Measurements from ENCODE around the gene SNORC.

The SNORC gene

GRCh38 chr2:232926431-232926939 is 56.4 kb downstream of the SNORC start:
- Histone ChIP-seq H3K79me2 (ENCODE audit: control insufficient read depth, low read length) (no peaks in the 10 kb centered on the region), H3K4me1 (ENCODE audit: control insufficient read depth, low read length) (no peaks in the 10 kb centered on the region), H3K9me2 (replicated peaks; ENCODE audit: control insufficient read depth, low read length) (no peaks in the 10 kb centered on the region), H3K27me3 (ENCODE audit: control insufficient read depth, low read length) (peaks cover 8% of the 10 kb centered on the region), H3K27ac (ENCODE audit: low read depth, low read length) (no peak overlapping the region), H4K20me1 (ENCODE audit: control insufficient read depth, insufficient read depth, low read depth, low read length) (no peaks in the 10 kb centered on the region), H3F3A (ENCODE audit: control insufficient read depth, insufficient read depth) (no peaks in the 10 kb centered on the region), H3K36me3 (ENCODE audit: control insufficient read depth, low read length) (no peaks in the 10 kb centered on the region), H3K4me2 (ENCODE audit: low read length) (no peak overlapping the region), H3K9me3 (ENCODE audit: control insufficient read depth, insufficient read depth, low read length) (no peaks in the 10 kb centered on the region), H3K4me3 (ENCODE audit: low read length) (no peak overlapping the region)
- TF ChIP-seq, protein P1, sequence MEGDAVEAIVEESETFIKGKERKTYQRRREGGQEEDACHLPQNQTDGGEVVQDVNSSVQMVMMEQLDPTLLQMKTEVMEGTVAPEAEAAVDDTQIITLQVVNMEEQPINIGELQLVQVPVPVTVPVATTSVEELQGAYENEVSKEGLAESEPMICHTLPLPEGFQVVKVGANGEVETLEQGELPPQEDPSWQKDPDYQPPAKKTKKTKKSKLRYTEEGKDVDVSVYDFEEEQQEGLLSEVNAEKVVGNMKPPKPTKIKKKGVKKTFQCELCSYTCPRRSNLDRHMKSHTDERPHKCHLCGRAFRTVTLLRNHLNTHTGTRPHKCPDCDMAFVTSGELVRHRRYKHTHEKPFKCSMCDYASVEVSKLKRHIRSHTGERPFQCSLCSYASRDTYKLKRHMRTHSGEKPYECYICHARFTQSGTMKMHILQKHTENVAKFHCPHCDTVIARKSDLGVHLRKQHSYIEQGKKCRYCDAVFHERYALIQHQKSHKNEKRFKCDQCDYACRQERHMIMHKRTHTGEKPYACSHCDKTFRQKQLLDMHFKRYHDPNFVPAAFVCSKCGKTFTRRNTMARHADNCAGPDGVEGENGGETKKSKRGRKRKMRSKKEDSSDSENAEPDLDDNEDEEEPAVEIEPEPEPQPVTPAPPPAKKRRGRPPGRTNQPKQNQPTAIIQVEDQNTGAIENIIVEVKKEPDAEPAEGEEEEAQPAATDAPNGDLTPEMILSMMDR (IDR thresholded peaks at IDR 0.05; ENCODE audit: low read depth, low read length, poor library complexity, severe bottlenecking), result no peak
- TF ChIP-seq EZH2phosphoT487 (IDR thresholded peaks at IDR 0.05; ENCODE audit: borderline replicate concordance, low read length), result no peak

DNA sequence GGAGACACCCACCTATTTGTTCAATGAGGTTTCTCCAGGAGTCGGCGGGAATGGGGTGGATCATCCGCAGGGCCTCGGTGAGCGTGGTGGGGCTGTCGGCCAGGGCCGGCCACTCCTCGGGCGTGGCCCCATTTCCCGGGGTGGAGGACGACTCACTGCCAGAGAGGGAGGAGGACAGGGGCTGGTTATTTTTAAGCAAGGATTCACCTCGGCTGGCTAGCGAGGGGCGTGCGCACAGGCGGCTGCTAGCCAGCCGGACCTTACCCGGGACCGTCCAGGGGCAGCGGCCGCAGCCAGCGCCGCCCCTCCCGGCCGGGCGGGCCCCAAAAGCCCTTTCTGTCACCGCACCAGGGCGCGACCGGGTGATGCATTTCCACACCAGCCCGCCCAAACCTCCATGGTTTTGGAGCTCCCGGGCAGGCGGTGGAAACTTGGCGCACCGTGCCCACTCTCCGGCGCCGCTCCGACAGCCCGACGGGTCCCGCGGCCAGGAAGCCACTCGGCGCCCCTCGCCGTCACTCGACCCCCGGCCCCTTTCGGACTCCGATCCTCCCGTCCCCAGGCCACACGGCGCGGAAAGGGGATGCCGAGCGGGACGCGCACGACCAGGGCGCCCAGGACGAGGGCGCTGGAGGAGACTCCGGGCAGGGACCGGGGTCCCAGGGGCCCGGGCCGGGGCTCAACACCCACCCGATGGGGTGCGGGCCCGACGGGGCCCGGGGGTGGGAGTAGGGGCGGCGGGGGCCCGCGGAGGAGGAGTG is 57.1 kb downstream of the SNORC start:
- no peaks in the 10 kb centered on the region for H3K36me3 ChIP-seq (ENCODE audit: control insufficient read depth, low read length)
- no peaks in the 10 kb centered on the region for H3K9me2 ChIP-seq (replicated peaks; ENCODE audit: control insufficient read depth, low read length)
- no peak overlapping the region for H3K4me3 ChIP-seq (ENCODE audit: low read length)
- no peaks in the 10 kb centered on the region for H3K79me2 ChIP-seq (ENCODE audit: control insufficient read depth, low read length)
- H3K27me3 ChIP-seq (ENCODE audit: control insufficient read depth, low read length), result peaks cover 8% of the 10 kb centered on the region
- TF ChIP-seq, protein P1 (IDR thresholded peaks at IDR 0.05; ENCODE audit: low read depth, low read length, poor library complexity, severe bottlenecking), result no peak
- TF ChIP-seq EZH2phosphoT487 (IDR thresholded peaks at IDR 0.05; ENCODE audit: borderline replicate concordance, low read length), result no peak
- H3F3A ChIP-seq (ENCODE audit: control insufficient read depth, insufficient read depth), result no peaks in the 10 kb centered on the region
- no peaks in the 10 kb centered on the region for H3K9me3 ChIP-seq (ENCODE audit: control insufficient read depth, insufficient read depth, low read length)
- no peaks in the 10 kb centered on the region for H4K20me1 ChIP-seq (ENCODE audit: control insufficient read depth, insufficient read depth, low read depth, low read length)
- H3K4me1 ChIP-seq (ENCODE audit: control insufficient read depth, low read length), result no peaks in the 10 kb centered on the region
- no peak overlapping the region for H3K27ac ChIP-seq (ENCODE audit: low read depth, low read length)
- no peak overlapping the region for H3K4me2 ChIP-seq (ENCODE audit: low read length)

DNA sequence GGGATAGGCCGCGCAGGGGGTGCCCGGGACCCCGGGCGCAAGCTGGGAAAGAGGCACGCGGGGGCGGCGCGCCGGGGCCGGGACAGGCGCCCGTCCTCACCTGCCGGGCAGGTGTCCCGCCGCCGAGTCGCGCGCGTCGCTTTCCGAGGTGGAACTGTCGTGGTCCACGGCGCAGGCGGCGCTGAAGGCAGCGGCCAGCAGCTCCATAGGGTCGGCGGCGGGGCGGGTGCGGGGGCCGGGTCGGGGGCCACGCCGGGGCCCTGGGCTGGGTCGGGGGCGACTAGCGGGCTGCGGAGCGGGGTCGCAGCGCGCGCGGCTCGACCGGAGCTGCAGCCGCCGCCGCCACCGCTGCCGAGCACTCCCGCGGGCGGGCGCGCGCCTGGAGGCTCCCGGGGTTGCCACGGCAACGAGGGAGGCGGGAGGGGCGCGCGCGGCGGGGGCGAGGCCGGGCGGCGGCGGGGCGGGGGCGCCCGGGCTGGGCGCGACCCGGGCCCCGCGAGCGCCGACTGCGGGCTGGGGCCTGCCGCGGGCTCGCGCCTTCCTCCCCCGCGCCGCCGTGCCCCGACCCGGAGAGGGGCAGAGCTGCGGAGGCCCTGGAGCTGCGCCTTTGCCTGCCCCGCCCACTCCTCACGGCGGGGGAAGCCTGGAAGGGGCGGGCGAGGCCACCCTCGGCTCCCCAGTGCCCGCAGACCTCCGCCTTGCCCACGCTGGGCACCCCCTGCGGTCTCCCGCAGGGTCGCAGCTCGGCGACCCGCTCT is 57.9 kb downstream of the SNORC start:
- H3K4me3 ChIP-seq (ENCODE audit: low read length), result no peak overlapping the region
- TF ChIP-seq, protein P1 (IDR thresholded peaks at IDR 0.05; ENCODE audit: low read depth, low read length, poor library complexity, severe bottlenecking), result no peak
- no peak overlapping the region for H3K4me2 ChIP-seq (ENCODE audit: low read length)

More for the DNA sequence above, 57.9 kb downstream of the SNORC start:
- Histone ChIP-seq H3K27me3 (ENCODE audit: control insufficient read depth, low read length) (peaks cover 8% of the 10 kb centered on the region), H3K9me3 (ENCODE audit: control insufficient read depth, insufficient read depth, low read length) (no peaks in the 10 kb centered on the region), H3K4me1 (ENCODE audit: control insufficient read depth, low read length) (no peaks in the 10 kb centered on the region), H3K79me2 (ENCODE audit: control insufficient read depth, low read length) (no peaks in the 10 kb centered on the region), H3K27ac (ENCODE audit: low read depth, low read length) (no peak overlapping the region), H3K9me2 (replicated peaks; ENCODE audit: control insufficient read depth, low read length) (no peaks in the 10 kb centered on the region), H3K36me3 (ENCODE audit: control insufficient read depth, low read length) (no peaks in the 10 kb centered on the region), H3F3A (ENCODE audit: control insufficient read depth, insufficient read depth) (no peaks in the 10 kb centered on the region), H4K20me1 (ENCODE audit: control insufficient read depth, insufficient read depth, low read depth, low read length) (no peaks in the 10 kb centered on the region)

Measured in DOHH2 (cell line).